Tibial nerve (tissue), 4 donors: ENCODE results near the gene ARFRP1.

Experiments
- CTCF ChIP-seq, 5 experiments: fragments of 200-600 bp in 3 of 5; fragments of 450-650 bp in 2 of 5; sonication (generic) in 3 of 5; IDR thresholded peaks; one replicate each; pipeline ENCODE4 v1.5.1; 2016 to 2019; ENCODE audit warnings: antibody characterized with exemption in 5 of 5, mild to moderate bottlenecking in 3 of 5, moderate library complexity in 2 of 5
- EP300 ChIP-seq, 2 donors: sonication (generic); formaldehyde crosslinking; IDR thresholded peaks; one replicate each; pipeline ENCODE4 v1.6.1; 2017; ENCODE audit warnings: antibody characterized with exemption in 2 of 2, mild to moderate bottlenecking in 1 of 2

- TF ChIP-seq CTCF (IDR thresholded peaks at IDR 0.05), result no peak
- no peak for TF ChIP-seq EP300 (IDR thresholded peaks at IDR 0.05)
These were observed 24.6 kb upstream of the ARFRP1 start for GRCh38 chr20:63732118-63733095.
